ENCODE data around the gene CNTROB.

DNA sequence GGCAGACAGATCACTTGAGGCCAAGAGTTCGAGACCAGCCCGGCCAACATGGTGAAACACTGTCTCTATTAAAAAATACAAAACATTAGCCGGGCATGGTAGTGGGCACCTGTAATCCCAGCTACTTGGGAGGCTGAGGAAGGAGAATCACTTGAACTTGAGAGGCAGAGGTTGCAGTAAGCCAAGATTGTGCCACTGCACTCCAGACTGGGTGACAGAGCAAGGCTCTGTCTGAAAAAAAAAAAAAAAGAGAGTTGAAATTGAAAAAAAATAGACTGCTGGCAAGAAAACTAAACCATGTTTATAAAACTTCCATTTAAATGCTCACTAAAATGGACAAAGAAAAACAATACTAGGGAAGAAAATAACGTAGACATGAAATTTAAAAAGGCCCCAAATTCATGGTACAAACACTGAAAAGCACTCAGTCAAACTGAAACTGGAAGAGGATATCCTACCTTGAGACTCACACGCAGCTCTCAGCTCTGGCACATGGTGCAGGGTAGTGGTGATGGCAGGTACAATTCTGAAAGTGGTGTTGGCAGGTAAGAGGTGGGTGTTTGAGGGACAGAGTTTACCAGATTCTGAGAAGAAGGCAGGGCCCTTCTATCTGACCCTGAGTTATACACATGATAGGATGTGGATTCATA, 19.3 kb downstream of the CNTROB start:
- TF ChIP-seq RAD21 (IDR thresholded peaks at IDR 0.05; ENCODE audit: low read length) = no peak
- no peak for TF ChIP-seq SMC3 (IDR thresholded peaks at IDR 0.05; ENCODE audit: low read depth, low read length)
- TF ChIP-seq MXI1 (IDR thresholded peaks at IDR 0.05; ENCODE audit: borderline replicate concordance, low read depth, low read length) = no peak
- no peak for TF ChIP-seq CTCF (conservative IDR thresholded peaks at IDR 0.05; ENCODE audit: low read depth, low read length)
- no peak for TF ChIP-seq NFE2L2 (IDR thresholded peaks at IDR 0.05; ENCODE audit: low read depth, low read length)
- TF ChIP-seq POLR2A (IDR thresholded peaks at IDR 0.05; ENCODE audit: low read depth, low read length) = no peak
- TF ChIP-seq RCOR1 (IDR thresholded peaks at IDR 0.05; ENCODE audit: insufficient replicate concordance, low read length) = no peak
- no peak for TF ChIP-seq USF2 (IDR thresholded peaks at IDR 0.05; ENCODE audit: low read depth, low read length)
- no peak for TF ChIP-seq CEBPB (IDR thresholded peaks at IDR 0.05; ENCODE audit: low read depth, low read length)
- no peak for TF ChIP-seq FOS (IDR thresholded peaks at IDR 0.05; ENCODE audit: low read depth, low read length)
- TF ChIP-seq MAFK (IDR thresholded peaks at IDR 0.05; ENCODE audit: low read depth, low read length) = no peak
